K562 (cell line): Measurements from ENCODE around the gene AGFG2. TPM values are rescaled to one million over a fixed set of nuclear protein-coding genes. Genes with fewer than 3 reads are reported as not detected.

Source experiments
- ATF7 ChIP-seq: fragments of 450-650 bp; IDR thresholded peaks from 2 replicates; pipeline ENCODE4 v1.7.1; 2014; ENCODE audit warnings: mild to moderate bottlenecking, moderate library complexity
- ETV5 ChIP-seq: sonication (generic); formaldehyde crosslinking; IDR thresholded peaks from 2 replicates; pipeline ENCODE4 v1.4.0; 2020; ENCODE audit warnings: low read depth, mild to moderate bottlenecking, missing genetic modification reagents
- GABPA ChIP-seq: fragments of 200-800 bp; sonication (Bioruptor generic); conservative IDR thresholded peaks from 2 replicates; pipeline ENCODE4 v1.6.1; 2016; ENCODE audit warnings: low read depth, missing genetic modification characterization, missing compliant biosample characterization
- ILF3 ChIP-seq: fragments of 450-650 bp; IDR thresholded peaks from 2 replicates; pipeline ENCODE4 v1.6.1; 2018; ENCODE audit warnings: antibody characterized with exemption, mild to moderate bottlenecking, moderate library complexity, borderline replicate concordance
- KDM2B ChIP-seq: fragments of 250-450 bp; sonication (Bioruptor Pico); IDR thresholded peaks from 2 replicates; pipeline ENCODE4 v1.8.0; 2021; ENCODE audit warnings: mild to moderate bottlenecking, moderate library complexity
- NCOA6 ChIP-seq: fragments of 450-650 bp; IDR thresholded peaks from 2 replicates; pipeline ENCODE4 v1.6.1; 2017; ENCODE audit warnings: mild to moderate bottlenecking
- NCOR1 ChIP-seq: fragments of 450-650 bp; IDR thresholded peaks from 2 replicates; pipeline ENCODE4 v1.6.1; 2016; ENCODE audit warnings: mild to moderate bottlenecking, moderate library complexity
- NR2C2 ChIP-seq, 2 experiments: fragments of 200-800 bp in 1 of 2; sonication (Bioruptor generic) in 1 of 2; sonication (generic) in 1 of 2; formaldehyde crosslinking in 1 of 2; IDR thresholded peaks; 2 replicates each; pipeline versions ENCODE4 v1.6.1 to v1.8.0; 2016 to 2022; ENCODE audit warnings: mild to moderate bottlenecking in 1 of 2, missing compliant biosample characterization in 1 of 2, missing genetic modification characterization in 1 of 2, missing genetic modification reagents in 1 of 2
- PHB2 ChIP-seq: fragments of 450-650 bp; IDR thresholded peaks from 2 replicates; pipeline ENCODE4 v1.6.1; 2017; ENCODE audit warnings: low read depth
- RBM25 ChIP-seq: fragments of 200-400 bp; formaldehyde crosslinking; IDR thresholded peaks from 2 replicates; pipeline ENCODE4 v1.6.1; 2018; ENCODE audit warnings: low read length, low read depth, moderate library complexity; ENCODE audit not compliant: severe bottlenecking
- SIRT6 ChIP-seq: IDR thresholded peaks from one replicate; pipeline ENCODE4 v1.6.1; 2012; ENCODE audit warnings: low read depth, mild to moderate bottlenecking, control low read depth, inconsistent platforms, low read length, moderate library complexity
- TOE1 ChIP-seq, 2 experiments: fragments of 450-650 bp in 1 of 2; sonication (generic) in 1 of 2; formaldehyde crosslinking in 1 of 2; IDR thresholded peaks; 2 replicates each; pipeline versions ENCODE4 v1.7.1 to v1.8.0; 2016 to 2022; ENCODE audit warnings: borderline replicate concordance in 2 of 2, mild to moderate bottlenecking in 2 of 2, antibody characterized with exemption in 1 of 2, inconsistent platforms in 1 of 2, low read depth in 1 of 2, missing genetic modification reagents in 1 of 2, moderate library complexity in 1 of 2
- ZNF124 ChIP-seq: sonication (generic); formaldehyde crosslinking; IDR thresholded peaks from 2 replicates; pipeline ENCODE4 v1.8.1; 2022; ENCODE audit warnings: missing genetic modification reagents
- ZNF165 ChIP-seq: fragments of 250-450 bp; sonication (Bioruptor Pico); IDR thresholded peaks from 2 replicates; pipeline ENCODE4 v1.4.0; 2020; ENCODE audit warnings: borderline replicate concordance
- ZNF174 ChIP-seq: fragments of 250-450 bp; sonication (Bioruptor Pico); IDR thresholded peaks from 2 replicates; pipeline ENCODE4 v1.4.0; 2020; ENCODE audit warnings: mild to moderate bottlenecking
- ZNF347 ChIP-seq: fragments of 450-650 bp; formaldehyde crosslinking; IDR thresholded peaks from 2 replicates; pipeline ENCODE4 v1.4.0; 2020; ENCODE audit warnings: low read depth, mild to moderate bottlenecking, moderate library complexity
- polyA plus RNA-seq, 8 experiments: library from polyadenylated mRNA; depleted of rRNA in 4 of 8; stranded (reverse) in 5 of 8; unstranded in 3 of 8; fragments of >200 nt; fragmentation: Nextera tagmentation in 2 of 8; fragmentation: Illumina TruSeq in 1 of 8; extraction: Ambion mirVana in 2 of 8; extraction: Trizol in 1 of 8; gene quantifications; 2 replicates each; pipeline versions ENCODE4 v1.2.1 to v1.2.3, GENCODE V29; 2011 to 2014; ENCODE audit warnings: inconsistent platforms in 1 of 8, missing spikeins in 1 of 8
- total RNA-seq, 7 experiments: library from RNA; depleted of rRNA in 6 of 7; stranded (reverse); fragments of >200 nt in 6 of 7; fragmentation: Illumina TruSeq in 2 of 7; extraction: Trizol in 2 of 7; gene quantifications; 2 replicates each; pipeline versions ENCODE4 v1.2.1 to v1.2.3, GENCODE V29; 2011 to 2021; ENCODE audit warnings: low replicate concordance in 1 of 7
- TF ChIP-seq, protein P1 (sequence below): sonication (generic); formaldehyde crosslinking; IDR thresholded peaks from 2 replicates; pipeline ENCODE4 v1.8.1; 2023; ENCODE audit warnings: mild to moderate bottlenecking, missing genetic modification reagents
- TF ChIP-seq, protein P2 (sequence below): fragments of 450-650 bp; IDR thresholded peaks from 2 replicates; pipeline ENCODE4 v1.6.1; 2018; ENCODE audit warnings: mild to moderate bottlenecking, low read depth; ENCODE audit not compliant: partially characterized antibody
- TF ChIP-seq, protein P3 (sequence below): fragments of 450-650 bp; IDR thresholded peaks from 2 replicates; pipeline ENCODE4 v1.6.1; 2016

Gene AGFG2
- total and polyA plus RNA-seq, 9 of the 15 experiments (the other 6 are each of a cell fraction or from before 2014, with no cell fraction given), result 0.31 to 23.1 (median 6.5) TPM

DNA sequence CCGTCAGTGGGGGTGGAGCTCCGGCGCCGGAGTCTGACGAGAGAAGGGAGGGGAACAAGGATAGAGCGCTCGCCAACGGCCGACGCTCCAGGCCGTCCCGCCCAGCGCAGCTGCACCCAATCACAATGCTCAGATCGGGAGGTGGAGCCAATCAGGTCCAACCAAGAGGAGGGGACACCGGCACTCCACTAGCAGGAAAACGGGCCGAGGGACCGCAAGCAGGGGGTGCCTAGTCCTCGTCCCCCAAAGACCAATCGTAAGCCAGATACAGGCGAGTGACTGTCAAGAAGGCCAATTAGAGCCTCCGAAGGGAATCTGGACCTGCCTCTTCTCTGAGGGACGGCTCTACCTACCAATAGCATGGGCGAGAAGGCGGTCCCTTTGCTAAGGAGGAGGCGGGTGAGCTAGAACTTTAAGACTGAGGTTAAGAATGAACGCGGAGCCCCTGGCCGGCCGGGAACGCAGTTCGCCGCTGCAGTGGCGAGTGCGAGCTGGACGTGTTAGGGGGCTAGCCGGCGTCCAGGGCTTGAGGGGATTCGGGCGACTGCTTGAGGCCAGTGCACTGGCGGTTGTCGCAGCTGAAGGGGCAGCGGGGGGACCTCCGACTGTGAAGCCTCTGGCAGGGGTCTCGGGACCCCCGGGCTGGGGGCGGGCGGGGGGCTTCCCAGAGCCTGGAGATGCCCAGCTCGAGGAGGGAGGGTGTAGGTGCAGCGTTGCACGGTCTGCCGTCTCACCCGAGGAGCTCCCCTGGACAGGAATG is 47.4 kb downstream of the AGFG2 start, which contains the start of gene FBXO24 (continued):
- TF ChIP-seq TOE1 (IDR thresholded peaks at IDR 0.05; ENCODE audit: borderline replicate concordance) (no peak), TOE1 (CRISPR knock-in tag; IDR thresholded peaks at IDR 0.05; ENCODE audit: borderline replicate concordance, low read depth) (no peak), ILF3 (no peak), ETV5 (CRISPR knock-in tag) (no peak), ZNF347 (CRISPR knock-in tag) (no peak), ZNF124 (CRISPR knock-in tag) (no peak), RBM25 (peak; percentile 99), PHB2 (no peak), ZNF165 (no peak), KDM2B (CRISPR knock-in tag) (no peak), SIRT6 (no peak), NR2C2 (CRISPR knock-in tag; IDR thresholded peaks at IDR 0.05) (no peak), NR2C2 (tag; IDR thresholded peaks at IDR 0.05) (no peak), GABPA (tag) (peak; percentile 74), NCOA6 (no peak), ZNF174 (no peak), NCOR1 (no peak), ATF7 (peak; percentile 98)
- TF ChIP-seq, protein P1, sequence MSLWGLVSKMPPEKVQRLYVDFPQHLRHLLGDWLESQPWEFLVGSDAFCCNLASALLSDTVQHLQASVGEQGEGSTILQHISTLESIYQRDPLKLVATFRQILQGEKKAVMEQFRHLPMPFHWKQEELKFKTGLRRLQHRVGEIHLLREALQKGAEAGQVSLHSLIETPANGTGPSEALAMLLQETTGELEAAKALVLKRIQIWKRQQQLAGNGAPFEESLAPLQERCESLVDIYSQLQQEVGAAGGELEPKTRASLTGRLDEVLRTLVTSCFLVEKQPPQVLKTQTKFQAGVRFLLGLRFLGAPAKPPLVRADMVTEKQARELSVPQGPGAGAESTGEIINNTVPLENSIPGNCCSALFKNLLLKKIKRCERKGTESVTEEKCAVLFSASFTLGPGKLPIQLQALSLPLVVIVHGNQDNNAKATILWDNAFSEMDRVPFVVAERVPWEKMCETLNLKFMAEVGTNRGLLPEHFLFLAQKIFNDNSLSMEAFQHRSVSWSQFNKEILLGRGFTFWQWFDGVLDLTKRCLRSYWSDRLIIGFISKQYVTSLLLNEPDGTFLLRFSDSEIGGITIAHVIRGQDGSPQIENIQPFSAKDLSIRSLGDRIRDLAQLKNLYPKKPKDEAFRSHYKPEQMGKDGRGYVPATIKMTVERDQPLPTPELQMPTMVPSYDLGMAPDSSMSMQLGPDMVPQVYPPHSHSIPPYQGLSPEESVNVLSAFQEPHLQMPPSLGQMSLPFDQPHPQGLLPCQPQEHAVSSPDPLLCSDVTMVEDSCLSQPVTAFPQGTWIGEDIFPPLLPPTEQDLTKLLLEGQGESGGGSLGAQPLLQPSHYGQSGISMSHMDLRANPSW (CRISPR knock-in tag), result no peak
- TF ChIP-seq, protein P2, sequence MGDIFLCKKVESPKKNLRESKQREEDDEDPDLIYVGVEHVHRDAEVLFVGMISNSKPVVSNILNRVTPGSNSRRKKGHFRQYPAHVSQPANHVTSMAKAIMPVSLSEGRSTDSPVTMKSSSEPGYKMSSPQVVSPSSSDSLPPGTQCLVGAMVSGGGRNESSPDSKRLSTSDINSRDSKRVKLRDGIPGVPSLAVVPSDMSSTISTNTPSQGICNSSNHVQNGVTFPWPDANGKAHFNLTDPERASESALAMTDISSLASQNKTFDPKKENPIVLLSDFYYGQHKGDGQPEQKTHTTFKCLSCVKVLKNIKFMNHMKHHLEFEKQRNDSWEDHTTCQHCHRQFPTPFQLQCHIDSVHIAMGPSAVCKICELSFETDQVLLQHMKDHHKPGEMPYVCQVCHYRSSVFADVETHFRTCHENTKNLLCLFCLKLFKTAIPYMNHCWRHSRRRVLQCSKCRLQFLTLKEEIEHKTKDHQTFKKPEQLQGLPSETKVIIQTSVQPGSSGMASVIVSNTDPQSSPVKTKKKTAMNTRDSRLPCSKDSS, result no peak
- TF ChIP-seq, protein P3, sequence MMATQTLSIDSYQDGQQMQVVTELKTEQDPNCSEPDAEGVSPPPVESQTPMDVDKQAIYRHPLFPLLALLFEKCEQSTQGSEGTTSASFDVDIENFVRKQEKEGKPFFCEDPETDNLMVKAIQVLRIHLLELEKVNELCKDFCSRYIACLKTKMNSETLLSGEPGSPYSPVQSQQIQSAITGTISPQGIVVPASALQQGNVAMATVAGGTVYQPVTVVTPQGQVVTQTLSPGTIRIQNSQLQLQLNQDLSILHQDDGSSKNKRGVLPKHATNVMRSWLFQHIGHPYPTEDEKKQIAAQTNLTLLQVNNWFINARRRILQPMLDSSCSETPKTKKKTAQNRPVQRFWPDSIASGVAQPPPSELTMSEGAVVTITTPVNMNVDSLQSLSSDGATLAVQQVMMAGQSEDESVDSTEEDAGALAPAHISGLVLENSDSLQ, result peak; percentile 100
